HG03108 (cell line): ENCODE results near the gene VPS26B.
"Not testable (repeated sequence)": the region's sequence is repeated elsewhere in the genome, so short reads cannot be mapped to it uniquely, and the experiment has no call there.

Source experiments
- ATAC-seq: cut with Tn5 transposase; IDR thresholded peaks from one replicate; pipeline ENCODE4 v1.9.1; 2021; ENCODE audit warnings: moderate library complexity; ENCODE audit not compliant: unreplicated experiment

Gene VPS26B

DNA sequence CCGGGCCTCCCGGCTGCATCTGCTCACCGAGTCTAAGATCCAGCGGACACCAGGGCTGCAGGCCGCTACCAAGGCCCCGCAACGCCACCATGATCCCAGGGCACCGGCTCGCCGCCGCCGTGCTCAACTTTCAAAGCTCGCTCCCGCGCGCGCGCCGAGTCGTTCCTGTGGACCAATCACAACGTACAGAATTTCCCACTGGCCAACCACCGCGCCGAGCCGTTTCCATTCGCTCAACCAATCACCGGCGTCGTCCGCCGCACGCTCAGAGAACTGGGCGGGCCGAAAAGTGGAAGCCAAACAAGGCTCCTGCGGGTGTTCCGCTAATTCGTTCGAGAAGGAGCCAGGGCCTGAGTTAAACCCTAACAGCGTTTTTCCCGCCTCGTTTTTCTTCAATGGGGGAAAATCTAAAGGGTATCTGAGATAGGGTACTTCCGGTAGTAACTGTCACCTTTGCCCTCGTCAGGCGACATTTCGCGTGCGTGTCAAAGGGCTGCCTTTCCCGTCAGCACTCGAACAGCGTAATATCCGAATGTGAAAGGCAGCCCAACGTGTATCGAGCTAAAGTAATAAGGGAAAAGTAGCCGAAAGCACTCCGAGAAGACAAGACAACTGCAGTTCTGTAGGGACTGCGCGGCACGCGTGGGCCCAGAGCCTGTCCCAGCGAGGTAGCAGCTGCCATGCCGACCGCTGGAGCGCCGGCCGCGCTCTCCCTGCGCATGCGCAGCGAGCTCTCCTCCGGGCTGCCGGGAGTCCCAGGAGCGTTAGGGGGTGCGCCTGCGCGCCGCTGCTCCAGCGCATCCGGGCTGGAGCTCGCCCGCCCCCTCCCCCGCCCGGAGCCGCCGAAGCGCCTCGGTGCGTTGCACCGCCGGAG, at the start of gene VPS26B, which contains the start of gene NCAPD3:
Gene VPS26B (plus strand): TSS at position 836 of the 874 bp plus-strand sequence. CDS start 452 bp downstream, outside the sequence.
Gene NCAPD3 (minus strand): TSS at position 132 of the 874 bp plus-strand sequence. CDS start 41 bp downstream, at position 91.
- ATAC-seq, result peak; percentile 70

DNA sequence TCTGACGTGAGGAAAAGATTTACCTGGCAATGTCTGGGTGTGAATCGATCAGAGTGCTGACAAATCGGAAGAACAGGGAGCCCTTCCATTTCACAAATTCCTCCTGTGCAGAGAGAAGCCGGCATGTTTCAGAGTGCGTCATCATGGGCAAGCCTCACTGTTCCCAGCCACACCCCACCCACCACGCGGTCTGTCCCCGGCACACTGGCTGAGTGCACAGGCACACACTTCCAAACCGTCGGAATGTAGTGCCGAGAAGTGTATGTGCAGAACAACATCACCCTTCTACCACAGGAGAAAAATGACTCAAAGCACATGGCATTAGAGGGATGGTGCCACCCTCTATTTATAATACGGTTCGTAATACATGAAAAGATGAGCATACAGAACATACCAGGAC, 48.2 kb upstream of the VPS26B start:
- no peak for ATAC-seq

DNA sequence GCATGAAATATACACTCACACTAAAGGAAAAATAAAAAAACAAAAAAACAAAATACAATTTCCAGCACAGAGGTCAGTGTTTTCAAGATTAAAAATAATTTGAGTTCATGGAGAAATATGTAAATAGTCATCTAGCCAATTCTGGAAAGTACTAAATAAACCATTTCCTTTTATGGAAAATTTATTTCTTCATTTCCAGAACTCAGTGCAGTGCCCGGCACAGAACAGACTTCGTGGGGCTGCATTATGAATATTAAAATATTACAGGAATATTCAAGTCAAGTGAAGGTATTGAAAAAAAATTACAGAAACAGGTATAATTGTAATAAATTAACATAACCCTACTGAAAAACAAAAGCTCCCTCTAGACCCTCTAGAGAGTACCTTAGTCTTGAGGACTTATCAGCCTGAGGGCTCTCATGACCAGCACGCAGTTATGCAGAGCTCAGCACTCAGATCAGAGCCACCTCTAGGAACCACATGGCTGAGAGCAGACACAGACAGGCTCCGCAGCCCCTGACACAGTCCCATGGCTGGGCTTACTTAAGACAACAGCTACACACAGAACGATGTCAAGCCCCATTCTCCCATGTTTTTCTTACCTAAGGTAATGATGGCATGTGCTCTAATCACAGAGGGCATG, 46.3 kb upstream of the VPS26B start:
- no peak for ATAC-seq

DNA sequence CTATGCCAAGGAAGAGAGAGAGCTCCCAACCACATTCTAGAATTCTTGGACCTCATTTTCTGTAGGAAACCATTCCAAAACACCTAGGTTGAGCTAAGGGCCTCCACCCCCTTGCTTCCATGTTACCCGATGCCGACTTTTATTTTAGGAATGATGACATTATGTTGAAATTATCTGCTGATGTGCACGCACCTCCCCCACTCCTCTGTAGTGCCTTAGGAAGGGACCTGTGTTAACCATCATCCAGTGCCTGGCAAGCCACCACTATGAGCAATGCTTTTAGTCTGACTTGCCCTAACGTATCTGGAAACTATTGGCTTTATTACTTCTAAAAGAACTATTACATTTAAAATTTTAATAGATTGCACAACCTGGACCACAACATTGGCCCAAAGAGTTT, 42.8 kb upstream of the VPS26B start:
- ATAC-seq, result no peak

DNA sequence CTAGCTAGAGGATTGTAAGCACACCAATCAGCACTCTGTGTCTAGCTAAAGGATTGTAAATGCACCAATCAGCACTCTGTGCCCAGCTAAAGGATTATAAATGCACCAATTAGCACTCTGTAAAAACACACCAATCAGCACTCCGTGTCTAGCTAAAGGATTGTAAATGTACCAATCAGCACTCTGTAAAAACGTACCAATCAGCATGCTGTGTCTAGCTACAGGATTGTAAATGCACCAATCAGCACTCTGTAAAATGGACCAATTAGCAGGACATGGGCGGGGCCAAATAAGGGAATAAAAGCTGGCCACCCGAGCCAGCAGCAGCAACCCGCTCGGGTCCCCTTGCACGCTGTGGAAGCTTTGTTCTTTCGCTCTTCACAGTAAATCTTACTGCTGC, 36.4 kb upstream of the VPS26B start:
- ATAC-seq, result not testable (repeated sequence)

DNA sequence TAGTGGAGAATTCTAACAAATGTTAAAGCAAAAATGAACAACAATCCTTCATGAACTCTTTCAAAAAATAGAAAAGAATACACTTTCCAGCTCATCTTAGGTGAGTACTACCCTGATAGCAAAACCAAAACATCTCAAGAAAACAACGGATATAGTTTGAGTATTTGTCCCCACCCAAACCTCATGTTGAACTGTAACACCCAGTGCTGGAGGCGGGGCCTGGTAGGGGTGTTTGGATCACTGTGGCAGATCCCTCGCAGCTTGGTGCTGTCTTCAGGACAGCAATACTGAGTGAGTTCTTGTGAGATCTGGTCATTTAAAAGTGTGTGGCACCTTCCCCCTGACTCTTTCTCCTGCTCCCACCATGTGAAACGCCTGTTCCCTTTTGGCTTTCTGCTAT, 27.7 kb upstream of the VPS26B start:
- no peak for ATAC-seq

DNA sequence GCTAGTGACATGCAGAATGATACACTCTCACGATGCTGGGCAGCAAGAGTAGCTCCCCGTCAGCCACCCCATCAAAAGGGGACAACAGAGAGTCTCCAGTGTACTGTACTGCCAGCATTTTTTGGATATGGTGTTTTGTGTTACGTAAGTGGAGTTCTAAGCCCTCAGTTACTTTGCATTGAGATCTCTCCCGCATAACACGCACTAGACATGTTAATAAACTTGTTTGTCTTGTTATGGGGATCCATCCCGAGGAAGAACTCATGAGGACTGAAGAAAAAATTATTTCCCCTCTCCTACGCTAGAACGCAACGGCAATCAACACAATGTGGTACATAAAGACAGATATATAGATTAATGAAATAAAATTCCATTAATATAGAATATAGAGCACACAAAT, 24.9 kb upstream of the VPS26B start:
- ATAC-seq, result no peak

DNA sequence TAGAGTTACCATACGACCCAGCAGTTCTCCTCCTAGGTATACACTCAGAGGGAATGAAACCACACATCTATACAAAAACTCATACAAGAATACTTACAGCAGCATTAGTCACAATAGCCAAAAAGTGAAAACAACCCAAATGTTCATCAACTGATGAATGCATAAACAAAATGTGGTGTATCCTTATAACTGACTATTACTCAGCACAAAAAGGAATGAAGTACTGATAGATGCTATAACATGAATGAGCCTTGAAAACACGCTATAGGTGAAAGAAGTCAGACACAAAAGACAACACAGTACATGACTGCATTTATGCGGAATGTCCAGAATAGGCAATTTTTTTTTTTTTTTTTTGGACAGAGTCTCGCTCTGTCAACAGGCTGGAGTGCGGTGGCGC, 23.8 kb upstream of the VPS26B start:
- no peak for ATAC-seq

DNA sequence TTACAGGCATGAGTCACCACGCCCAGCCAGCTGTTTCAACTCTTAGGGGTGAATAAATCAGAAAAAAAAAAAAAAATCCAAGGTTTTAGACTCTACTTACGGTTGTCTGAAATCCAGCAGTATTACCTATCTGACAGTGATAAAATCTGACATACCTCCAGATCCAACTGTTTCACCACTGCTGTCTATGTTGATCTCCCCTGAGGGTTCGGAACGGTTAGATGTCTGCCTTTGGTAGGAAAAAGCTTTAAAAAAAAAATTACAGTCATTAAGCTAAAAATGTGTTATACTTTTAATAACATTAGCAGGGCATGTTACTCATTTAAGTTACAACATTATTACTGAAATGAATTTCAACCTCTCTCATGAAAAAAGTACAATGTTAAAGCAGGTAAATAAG, 21.8 kb upstream of the VPS26B start:
- ATAC-seq, result no peak

DNA sequence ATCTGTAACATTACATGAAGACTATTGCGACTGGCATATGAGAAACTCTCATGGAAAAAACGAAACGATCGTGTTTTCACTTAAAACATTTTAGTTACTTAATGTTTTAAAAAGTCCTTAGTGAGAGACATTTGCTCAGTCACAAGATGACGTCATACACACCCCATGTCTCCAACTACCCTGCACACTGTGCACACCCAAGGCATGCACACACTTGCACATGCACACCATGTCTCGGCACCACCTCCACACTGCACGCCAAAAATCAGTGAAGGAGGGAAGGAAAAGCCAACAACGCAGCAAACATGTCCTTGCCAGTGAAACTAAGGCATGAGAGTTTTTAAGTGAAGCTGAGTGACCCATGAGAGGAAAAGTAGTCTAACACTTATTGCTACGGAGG, 18.7 kb upstream of the VPS26B start:
- ATAC-seq, result no peak

DNA sequence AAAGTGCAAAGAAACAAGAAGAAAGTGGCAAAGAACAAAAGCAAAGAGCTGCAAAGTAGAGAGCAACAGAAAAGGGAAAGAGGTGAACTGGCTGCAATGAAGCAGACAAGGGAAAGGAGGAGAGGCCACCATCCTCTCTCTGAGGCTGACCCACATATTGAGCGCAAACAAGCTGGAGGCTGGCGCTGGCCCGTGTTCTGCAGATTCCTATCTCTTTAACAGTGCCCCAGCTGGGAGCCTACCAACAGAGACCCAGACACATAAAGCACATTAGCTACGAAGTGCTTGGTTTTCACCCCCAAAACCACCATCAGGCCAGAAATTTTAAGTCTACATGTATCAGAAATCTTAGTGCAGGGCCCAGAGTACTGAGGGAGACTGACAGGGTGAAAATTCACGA, 18.3 kb upstream of the VPS26B start:
- no peak for ATAC-seq

DNA sequence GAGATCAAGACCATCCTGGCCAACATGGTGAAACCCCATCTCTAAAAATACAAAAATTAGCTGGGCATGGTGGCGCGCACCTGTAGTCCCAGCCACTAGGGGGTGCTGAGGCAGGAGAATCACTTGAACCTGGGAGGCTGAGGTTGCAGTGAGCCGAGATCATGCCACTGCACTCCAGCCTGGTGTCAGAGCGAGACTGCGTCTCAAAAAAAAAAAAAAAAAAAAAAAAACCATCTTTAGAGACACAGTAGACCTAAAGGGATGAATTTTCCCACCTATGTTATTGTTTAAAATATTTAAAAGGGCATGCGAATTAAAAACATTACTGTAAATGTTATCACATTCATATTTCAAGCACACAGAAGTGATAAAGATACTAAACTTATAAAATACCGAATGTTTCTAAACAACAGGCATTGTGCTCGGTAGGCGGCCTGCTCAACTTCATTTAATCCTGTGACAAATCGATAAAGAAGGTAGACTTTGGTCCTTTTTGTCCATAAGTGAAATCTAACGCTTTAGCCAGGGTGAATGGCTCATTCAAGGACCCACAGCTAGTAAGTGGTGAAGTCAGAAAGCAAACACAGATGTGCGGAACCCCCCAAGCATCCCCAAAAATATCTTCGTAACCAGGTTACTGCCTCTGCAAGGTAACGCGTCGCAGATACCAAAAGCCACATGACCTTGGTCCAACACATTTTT, 16.8 kb upstream of the VPS26B start:
- no peak for ATAC-seq

DNA sequence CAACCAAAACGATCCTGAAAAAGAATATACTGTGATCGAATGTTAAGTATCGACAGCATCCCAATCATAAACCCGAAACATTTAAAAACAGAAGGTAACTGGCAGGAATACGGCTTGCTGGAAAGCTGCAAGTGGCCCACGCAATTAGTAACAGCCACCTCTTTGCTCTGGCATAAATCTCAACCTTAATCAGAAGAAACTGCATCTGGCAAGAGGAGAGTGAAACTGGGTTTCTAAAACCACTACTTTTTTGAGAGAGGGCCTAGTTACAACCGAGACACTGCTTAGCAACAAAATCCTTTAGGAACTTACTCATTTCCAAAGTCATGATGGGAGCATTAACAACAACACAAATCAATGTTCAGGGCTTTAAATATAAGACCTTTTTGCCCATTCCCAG, 8.6 kb upstream of the VPS26B start:
- ATAC-seq, result no peak

DNA sequence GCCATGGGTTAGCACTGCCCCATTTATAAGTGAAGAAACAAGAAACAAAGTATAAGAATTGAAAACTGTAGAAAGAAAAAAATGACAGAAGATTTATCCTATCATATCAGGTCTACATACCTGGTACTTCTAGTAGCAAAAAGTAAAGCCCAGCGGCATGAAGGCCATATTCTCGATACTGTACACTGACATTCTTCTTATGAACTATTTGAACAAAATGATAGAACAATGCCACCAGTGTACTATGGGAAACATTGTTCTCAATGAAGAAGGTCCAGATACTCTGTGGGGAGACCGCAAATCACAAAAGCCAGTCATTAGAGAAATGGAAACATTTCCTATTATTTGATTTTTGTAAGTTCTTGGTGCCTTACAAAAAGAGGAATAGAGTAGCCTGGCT, 7.7 kb upstream of the VPS26B start:
- no peak for ATAC-seq

DNA sequence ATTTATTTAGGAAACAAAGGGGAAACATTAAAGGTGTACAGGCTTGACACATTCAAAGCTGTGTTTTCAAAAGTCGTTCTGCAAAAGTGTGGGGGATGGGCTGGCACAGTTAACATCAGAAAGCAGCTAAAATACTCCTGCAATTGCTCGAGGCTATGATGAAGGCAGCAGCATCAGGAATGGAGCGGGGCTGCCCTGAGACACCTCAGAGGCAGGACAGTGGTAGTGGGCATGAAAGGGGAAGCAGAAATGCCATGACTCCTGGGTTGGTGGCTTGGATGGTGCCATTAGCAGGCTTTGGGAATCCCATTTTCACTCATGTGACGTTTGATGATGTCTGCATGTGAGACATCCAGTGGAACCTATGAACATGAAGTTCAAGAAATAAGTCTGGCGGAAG, 1.4 kb upstream of the VPS26B start:
- ATAC-seq, result no peak

DNA sequence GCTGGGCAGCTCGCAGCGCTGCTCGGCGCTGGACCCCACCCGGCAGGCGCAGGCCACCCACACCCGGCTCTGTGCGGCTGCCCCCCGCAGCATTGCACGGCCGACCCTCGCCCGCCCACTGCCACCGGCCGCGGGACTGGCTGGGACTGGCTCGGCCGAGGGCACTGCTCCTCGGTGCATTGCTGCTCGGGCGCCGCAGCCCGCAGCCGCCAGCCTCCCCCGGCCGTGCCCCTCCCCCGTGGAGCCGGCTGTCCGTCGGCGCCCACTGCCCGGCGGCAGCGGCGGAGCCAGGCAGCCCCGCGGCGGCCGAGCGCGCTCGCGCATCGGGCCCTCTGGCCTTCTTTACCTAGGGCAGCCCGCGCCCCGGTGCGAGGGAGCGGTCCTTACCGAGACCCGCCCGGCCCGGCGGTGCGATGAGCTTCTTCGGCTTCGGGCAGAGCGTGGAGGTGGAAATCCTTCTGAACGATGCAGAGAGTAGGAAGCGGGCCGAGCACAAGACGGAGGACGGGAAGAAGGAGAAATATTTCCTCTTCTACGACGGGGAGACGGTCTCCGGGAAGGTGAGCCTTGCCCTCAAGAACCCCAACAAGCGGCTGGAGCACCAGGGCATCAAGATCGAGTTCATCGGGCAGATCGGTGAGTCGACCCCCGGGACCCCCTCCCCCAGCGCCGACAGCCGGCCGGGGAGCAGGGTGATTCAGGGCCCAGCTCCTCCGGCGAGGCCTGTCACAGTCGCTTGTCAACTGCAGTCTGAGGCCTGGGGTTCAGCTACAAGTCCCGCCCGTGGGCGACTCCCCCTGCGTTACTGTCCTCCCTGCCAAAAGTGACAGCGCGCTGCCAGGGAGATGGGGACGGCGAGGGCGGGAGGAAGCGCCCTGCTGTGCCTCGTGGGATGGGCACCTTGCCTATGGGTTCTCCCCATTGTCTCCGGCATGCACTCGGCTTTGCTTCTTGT, 516 bp downstream of the VPS26B start:
- ATAC-seq, result peak; percentile 16

DNA sequence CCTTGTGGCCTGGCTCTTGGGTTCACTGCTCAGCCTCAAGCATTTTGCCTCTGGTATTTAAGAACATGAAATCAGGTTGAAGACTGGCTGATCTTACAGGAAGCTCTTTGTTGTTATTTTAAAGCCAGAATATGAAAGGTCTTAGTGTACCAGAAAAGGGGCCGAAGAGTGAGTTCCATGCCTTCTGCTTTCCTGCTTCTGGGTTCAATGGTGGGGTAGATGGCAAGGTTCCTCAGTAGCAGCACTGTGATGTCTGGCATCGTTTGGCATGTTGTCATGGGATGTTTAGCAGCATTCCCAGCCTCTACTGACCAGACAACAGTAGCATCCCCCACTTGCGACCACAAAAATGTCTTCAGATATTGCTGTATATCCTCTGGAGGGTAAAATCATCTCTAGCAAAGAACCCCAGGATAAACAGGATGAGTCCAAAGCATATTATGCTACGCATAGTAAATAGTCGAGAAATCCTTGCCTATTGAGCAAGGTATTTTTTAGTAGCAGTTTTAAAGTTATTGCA, 2.4 kb downstream of the VPS26B start:
- no peak for ATAC-seq

DNA sequence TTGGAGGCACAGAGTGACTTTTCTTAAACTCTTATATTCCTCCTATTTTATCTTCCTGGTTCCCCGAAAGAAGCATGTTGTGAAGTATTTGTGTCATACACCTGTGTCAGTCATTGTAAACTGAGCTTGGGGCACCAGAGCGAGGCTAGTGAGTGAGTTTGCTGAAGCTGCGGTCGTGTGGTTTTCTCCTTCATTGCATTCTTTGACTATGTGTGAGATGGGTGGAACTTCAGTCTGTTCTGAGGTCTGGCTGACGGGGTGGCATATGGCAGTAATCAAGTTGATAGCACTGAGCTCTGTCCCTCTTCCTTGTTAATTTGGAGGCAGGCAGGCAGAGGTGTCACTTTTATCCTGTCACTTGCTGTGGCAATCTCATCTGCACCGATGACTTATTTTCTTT, 4.2 kb downstream of the VPS26B start:
- peak; percentile 46 for ATAC-seq

DNA sequence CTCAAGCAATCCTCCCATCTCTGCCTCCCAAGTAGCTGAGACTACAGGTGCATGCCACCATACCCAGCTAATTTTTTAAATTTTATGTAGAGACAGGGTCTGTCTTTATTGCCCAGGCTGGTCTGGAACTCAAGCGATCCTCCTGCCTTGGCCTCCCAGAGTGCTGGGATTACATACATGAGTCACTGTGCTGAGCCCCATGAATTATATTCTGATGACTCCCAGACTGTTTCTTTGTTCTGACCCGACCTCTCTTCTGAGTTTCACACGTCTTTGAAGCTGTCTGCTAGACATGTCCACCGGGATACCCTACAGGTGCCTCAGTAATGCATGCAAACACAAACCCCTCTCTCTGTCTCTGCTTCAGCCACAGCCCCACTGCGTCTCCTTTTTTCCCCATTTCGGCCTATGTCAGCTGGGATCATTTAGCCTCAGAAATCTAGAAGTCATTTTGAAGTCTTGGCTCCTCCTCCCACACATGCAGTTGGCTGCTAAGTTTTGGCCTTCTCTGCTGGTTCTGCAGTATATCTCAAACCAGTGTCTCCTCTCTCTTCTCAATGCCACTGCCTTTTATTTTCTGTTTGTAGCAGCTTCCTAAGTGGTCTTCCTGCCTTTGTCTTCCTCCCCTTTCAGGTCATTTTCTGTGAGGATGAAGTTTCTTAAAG, 4.8 kb downstream of the VPS26B start:
- no peak for ATAC-seq

DNA sequence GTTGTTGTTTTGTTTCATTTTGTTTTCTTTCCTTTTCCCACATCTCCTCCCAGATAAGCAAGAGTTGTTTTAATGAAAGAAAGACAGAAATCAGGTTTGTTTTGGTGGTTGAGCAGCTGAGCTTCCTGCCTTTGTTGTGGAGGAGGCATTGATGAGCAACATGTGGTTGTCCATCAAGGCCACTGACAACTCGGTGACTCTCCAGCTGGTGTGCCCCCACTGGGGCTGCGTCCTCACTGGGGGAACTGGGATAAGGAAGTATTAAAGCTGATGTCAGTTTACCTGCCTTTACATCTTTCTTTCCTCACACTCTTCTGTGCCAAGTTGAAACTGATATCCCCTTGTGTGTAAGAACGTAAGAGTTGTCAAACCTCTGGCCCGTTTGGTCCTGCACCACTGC, 5.9 kb downstream of the VPS26B start:
- ATAC-seq, result no peak
